ENCODE measurements around the gene SERPINA1. TPM values are rescaled to one million over a fixed set of nuclear protein-coding genes. Genes with fewer than 3 reads are reported as not detected.

SERPINA1 gene
- total RNA-seq, 1 experiment from 2014 or later, result 4.9 TPM

- no peak for TF ChIP-seq POLR2AphosphoS5 (IDR thresholded peaks at IDR 0.05; ENCODE audit: low read depth, low read length)
- no peak for TF ChIP-seq TCF7L2 (IDR thresholded peaks at IDR 0.05; ENCODE audit: low read depth, low read length)
- no peak for TF ChIP-seq SIN3A (IDR thresholded peaks at IDR 0.05; ENCODE audit: borderline replicate concordance, insufficient read depth, low read depth, low read length)
- TF ChIP-seq CTCF (IDR thresholded peaks at IDR 0.05), result no peak
- BruUV-seq (replicated peaks), result no TSS peak
- ChIA-PET CTCF (no interaction called here), POLR2A (no interaction called here)
- Histone ChIP-seq H3K4me3 (ENCODE audit: low read depth in 2 of 2, low read length in 2 of 2) (no peak overlapping the region), H3K4me1 (ENCODE audit: control insufficient read depth, insufficient read depth, low read length) (no peaks in the 10 kb centered on the region), H3K27ac (ENCODE audit: low read length) (no peak overlapping the region), H3K36me3 (ENCODE audit: control insufficient read depth, insufficient read depth, low read length) (no peaks in the 10 kb centered on the region), H3K9me3 (ENCODE audit: control insufficient read depth, insufficient read depth, low read depth, low read length) (no peaks in the 10 kb centered on the region), H3K27me3 (ENCODE audit: control insufficient read depth, insufficient read depth, low read length) (no peaks in the 10 kb centered on the region)
- no peak for ATAC-seq
- intact Hi-C loops (cut with micrococcal nuclease; ENCODE audit: unreplicated experiment), result no loop called here
- in situ Hi-C loops (cut with HindIII; ENCODE audit: low pct_unique_long_range_greater_than_20kb, low sequenced_read_pairs), result no loop called here
- no peak for DNase-seq (ENCODE audit: low read depth, low spot score)
Observed at GRCh38 chr14:94367347-94368242, 20.8 kb downstream of the SERPINA1 start.

- H3K4me1 ChIP-seq (ENCODE audit: control insufficient read depth, insufficient read depth, low read length), result no peaks in the 10 kb centered on the region
- no peak for DNase-seq (ENCODE audit: low read depth, low spot score)
- intact Hi-C loops (cut with micrococcal nuclease; ENCODE audit: unreplicated experiment) (no loop called here), in situ Hi-C loops (cut with HindIII; ENCODE audit: low pct_unique_long_range_greater_than_20kb, low sequenced_read_pairs) (no loop called here)
- no peak within 1 kb of the TSS for H3K4me3 ChIP-seq (ENCODE audit: low read depth in 2 of 2, low read length in 2 of 2)
- no peaks in the 10 kb centered on the region for H3K9me3 ChIP-seq (ENCODE audit: control insufficient read depth, insufficient read depth, low read depth, low read length)
- no peak for ATAC-seq
- H3K27ac ChIP-seq (ENCODE audit: low read length), result no peak within 1 kb of the TSS
- ChIA-PET CTCF (no interaction called here), POLR2A (no interaction called here)
- H3K36me3 ChIP-seq (ENCODE audit: control insufficient read depth, insufficient read depth, low read length), result no peaks in the 10 kb centered on the region
- no TSS peak for BruUV-seq (replicated peaks)
- H3K27me3 ChIP-seq (ENCODE audit: control insufficient read depth, insufficient read depth, low read length), result no peaks in the 10 kb centered on the region
- TF ChIP-seq CTCF (IDR thresholded peaks at IDR 0.05), result no peak
- no peak for TF ChIP-seq TCF7L2 (IDR thresholded peaks at IDR 0.05; ENCODE audit: low read depth, low read length)
- TF ChIP-seq, protein P1, sequence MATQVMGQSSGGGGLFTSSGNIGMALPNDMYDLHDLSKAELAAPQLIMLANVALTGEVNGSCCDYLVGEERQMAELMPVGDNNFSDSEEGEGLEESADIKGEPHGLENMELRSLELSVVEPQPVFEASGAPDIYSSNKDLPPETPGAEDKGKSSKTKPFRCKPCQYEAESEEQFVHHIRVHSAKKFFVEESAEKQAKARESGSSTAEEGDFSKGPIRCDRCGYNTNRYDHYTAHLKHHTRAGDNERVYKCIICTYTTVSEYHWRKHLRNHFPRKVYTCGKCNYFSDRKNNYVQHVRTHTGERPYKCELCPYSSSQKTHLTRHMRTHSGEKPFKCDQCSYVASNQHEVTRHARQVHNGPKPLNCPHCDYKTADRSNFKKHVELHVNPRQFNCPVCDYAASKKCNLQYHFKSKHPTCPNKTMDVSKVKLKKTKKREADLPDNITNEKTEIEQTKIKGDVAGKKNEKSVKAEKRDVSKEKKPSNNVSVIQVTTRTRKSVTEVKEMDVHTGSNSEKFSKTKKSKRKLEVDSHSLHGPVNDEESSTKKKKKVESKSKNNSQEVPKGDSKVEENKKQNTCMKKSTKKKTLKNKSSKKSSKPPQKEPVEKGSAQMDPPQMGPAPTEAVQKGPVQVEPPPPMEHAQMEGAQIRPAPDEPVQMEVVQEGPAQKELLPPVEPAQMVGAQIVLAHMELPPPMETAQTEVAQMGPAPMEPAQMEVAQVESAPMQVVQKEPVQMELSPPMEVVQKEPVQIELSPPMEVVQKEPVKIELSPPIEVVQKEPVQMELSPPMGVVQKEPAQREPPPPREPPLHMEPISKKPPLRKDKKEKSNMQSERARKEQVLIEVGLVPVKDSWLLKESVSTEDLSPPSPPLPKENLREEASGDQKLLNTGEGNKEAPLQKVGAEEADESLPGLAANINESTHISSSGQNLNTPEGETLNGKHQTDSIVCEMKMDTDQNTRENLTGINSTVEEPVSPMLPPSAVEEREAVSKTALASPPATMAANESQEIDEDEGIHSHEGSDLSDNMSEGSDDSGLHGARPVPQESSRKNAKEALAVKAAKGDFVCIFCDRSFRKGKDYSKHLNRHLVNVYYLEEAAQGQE (IDR thresholded peaks at IDR 0.05; ENCODE audit: insufficient read depth in 1 of 2, low read depth in 2 of 2, low read length in 1 of 2), result no peak
- no peak for TF ChIP-seq SIN3A (IDR thresholded peaks at IDR 0.05; ENCODE audit: borderline replicate concordance, insufficient read depth, low read depth, low read length)
- TF ChIP-seq POLR2AphosphoS5 (IDR thresholded peaks at IDR 0.05; ENCODE audit: low read depth, low read length), result no peak
Observed at GRCh38 chr14:94366146-94366915, 22.1 kb downstream of the SERPINA1 start, which contains the start of gene SERPINA2. Gene SERPINA2 (minus strand): TSS chr14:94366698.

All from Panc1 (cell line).